ENCODE results near the gene TMOD2.
A peak's percentile ranks its signal among the peaks of the same experiment; 100 is the strongest.
"Not testable (repeated sequence)": the region's sequence is repeated elsewhere in the genome, so short reads cannot be mapped to it uniquely, and the experiment has no call there.

Gene TMOD2

DNA sequence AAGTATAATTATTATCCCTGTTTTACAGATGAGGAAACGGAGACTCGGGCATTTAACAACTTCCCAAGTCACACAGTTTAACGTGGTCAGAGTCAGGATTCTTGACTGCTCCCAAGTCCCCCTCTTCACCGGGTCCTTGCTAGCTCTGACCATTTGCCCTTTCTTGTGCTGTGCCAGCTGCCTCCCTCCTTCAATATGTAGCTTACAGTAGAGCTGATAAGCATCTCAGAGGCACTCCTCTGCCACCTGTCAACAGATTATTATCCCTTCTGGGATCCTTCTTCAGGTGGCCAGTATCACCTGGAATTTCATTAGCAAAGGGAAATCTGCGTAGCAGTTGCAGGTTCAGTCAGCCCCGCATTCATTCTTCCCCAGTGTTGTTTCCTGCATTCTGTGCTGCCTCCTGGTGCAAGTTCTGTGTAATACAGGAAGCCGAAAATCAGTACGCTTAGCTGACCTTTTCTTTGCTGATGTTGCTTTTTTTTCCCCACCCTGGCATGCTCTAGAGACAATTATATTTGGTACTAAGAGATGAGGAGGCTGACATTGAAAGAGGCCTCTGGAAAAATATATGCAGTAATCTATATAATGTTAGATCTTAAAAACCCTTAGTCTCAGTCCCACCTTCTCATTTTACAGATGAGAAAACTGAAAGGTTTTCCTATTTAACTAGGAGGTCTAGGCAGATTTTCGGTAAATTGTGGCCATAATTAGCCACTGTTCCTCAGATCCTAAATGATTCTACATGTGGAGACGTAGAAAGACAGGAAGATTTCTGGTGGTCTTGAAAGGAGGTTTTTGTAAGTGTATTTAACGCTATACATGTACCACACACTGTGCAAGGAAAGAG, 24.8 kb downstream of the TMOD2 start:
- DNase-seq = peak in 2 of 5 experiments; percentile 12 to 54

DNA sequence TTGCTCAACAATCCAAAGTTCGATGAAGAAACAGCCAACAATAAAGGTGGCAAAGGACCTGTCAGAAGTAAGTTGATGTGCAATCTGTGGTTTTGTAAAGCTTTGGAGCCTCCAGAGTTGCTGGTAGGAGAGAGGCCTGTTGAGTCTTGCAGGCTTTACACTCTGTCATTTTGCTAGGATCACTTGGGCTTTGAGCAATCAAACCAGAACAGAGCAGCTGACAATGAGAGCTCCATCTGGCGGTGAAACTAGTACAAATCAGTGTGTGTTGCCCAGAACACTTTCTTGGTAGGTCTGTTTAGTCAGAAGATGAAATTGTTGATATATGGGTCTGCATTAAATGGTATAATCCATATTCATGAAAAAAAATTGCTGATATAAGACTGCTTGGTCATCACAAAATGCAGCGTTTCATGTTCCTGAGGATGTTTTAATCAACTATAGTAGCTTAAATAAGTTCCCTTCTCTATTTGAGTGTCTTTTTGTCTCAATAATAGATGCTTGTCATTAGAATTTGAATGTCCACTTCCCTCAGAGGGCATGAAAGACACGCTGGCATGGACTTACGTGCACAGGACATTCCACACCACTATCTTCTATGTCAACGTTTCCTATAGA, 25.7 kb downstream of the TMOD2 start:
- DNase-seq = peak in 4 of 5 experiments; percentile 32 to 76 (median 35)

- DNase-seq = no peak
Observed at GRCh38 chr15:51780636-51781035, 29.2 kb downstream of the TMOD2 start.

- DNase-seq = peak in 1 of 5 experiments; percentile 27
Observed at GRCh38 chr15:51781506-51781905, 30.1 kb downstream of the TMOD2 start.

DNA sequence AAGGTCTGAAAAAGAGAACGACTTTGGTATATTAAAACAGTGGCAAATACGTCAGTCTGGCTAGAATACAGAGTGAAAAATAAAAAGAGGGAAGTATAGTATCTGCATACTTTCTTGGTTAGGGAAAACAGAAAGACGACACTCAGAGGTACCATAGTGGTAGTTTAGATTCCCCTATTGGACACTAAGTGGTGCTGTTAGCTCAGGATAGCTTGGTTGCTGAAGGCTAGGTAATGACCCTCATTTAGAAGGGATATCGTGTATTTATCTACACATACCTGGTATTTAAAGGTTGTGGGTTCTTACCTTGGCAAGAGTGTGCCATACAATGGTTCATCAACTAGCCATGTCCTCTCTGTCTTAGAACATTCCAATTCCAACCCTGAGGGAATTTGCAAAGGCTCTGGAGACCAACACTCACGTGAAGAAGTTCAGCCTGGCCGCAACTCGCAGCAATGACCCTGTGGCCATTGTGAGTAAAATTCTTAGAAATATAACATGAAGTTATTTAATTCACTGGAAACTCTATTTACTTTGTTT, 31.0 kb downstream of the TMOD2 start:
- DNase-seq = no peak

DNA sequence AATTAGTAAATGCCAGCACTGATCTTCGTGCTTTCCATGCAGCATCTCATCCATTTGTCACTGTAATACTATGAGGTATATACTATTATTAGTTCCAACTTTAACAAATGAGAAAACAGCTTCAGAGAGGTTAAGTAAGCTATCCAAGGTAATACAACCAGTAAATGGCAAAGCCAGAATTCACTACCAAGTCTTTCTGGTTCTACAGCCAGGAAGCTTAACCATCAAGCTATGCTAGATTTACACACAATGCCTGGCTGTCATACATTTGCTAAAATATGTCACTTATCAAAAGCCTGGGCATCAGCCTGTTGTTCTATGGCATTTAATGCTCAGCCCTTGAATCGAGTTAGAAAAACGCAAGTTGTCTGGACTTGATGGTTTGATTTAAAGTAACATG, 32.6 kb downstream of the TMOD2 start:
- DNase-seq = no peak

GRCh38 chr15:51787130-51787529, 35.7 kb downstream of the TMOD2 start:
- not testable (repeated sequence) for DNase-seq

DNA sequence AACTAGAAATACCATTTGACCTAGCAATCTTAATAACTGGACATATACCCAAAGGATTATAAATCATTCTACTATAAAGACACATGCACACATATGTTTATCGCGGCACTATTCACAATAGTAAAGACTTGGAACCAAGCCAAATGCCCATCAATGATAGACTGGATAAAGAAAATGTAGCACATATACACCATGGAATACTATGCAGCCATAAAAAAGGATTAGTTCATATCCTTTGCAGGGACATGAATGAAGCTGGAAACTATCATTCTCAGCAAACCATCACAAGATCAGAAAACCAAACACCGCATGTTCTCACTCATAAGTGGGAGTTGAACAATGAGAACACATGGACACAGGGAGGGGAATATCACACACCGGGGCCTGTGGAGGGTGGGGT, 41.1 kb downstream of the TMOD2 start:
- not testable (repeated sequence) for DNase-seq

GRCh38 chr15:51793521-51794305, 42.3 kb downstream of the TMOD2 start:
- no peak for DNase-seq

DNA sequence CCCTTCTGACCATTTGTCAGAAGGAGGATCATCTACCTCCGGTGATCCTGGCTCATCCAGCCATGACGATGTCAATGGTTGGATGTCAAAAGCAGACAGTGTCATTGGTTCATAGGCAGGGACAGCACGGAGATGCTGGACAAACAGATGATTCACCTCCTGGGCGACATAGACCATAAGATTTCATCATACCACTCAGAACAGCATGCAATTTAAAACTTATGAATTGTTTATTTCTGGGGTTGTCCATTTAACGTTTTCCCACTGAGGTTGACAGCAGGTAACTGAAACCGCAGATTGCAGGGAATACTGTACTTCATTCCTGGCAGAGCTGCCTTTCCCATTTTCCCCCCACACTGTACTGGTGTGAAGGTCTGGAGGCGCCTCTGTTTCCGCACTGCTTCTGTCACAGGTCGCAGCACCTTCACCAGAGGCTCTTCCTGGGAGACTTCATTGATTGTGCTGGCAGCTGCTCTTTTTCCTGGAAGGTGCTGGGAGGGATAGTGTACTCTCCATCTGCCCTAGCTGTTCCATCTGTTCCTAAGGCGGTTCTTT, 45.5 kb downstream of the TMOD2 start:
- DNase-seq = no peak

DNA sequence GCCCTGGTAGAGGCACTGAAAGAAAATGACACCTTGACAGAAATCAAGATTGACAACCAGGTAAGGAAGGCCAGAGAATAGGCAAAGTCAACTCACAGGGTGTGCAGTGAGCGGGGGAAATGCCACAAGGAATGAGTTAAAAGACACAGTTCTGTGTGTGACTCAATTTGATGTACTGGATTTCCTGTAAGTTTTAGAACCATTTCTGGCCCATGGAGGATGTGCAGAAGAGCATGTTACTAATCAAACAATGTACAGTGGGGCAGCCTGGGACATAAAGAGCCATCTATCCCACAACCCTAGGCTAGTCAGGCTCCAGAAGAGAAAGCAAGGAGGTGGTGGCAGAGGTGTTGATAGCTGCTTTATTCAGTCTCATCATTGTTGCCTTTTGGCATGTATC, 46.9 kb downstream of the TMOD2 start:
- DNase-seq = no peak

- DNase-seq = no peak
Observed at GRCh38 chr15:51799282-51800252, 48.2 kb downstream of the TMOD2 start.

DNA sequence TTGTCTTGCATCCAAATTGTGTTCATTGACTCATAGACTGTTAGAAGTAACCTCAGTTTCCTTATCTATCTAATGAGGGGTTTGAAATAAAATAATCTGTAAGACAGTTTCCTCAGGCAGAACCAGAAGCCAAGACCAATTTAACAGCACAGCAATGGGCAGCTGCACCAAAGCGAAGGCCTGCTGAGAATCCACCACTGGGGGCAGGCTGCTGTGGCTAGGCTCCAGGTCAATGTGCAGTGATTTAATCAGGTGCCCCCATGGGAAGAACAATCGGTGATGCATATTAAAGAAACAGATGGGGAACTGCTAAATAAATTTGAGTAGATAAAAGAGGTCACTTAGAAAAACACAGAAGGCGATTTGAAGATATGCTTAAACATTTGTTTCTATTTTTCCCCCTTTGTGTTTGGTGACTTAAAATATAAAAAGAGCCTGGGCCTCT, 50.0 kb downstream of the TMOD2 start:
- peak in 1 of 5 experiments; percentile 7 for DNase-seq

- DNase-seq = no peak
Observed at GRCh38 chr15:51802593-51802992, 51.2 kb downstream of the TMOD2 start.

- DNase-seq = no peak
Observed at GRCh38 chr15:51803965-51804364, 52.6 kb downstream of the TMOD2 start.

GRCh38 chr15:51806123-51806522, 54.7 kb downstream of the TMOD2 start:
- no peak for DNase-seq

DNA sequence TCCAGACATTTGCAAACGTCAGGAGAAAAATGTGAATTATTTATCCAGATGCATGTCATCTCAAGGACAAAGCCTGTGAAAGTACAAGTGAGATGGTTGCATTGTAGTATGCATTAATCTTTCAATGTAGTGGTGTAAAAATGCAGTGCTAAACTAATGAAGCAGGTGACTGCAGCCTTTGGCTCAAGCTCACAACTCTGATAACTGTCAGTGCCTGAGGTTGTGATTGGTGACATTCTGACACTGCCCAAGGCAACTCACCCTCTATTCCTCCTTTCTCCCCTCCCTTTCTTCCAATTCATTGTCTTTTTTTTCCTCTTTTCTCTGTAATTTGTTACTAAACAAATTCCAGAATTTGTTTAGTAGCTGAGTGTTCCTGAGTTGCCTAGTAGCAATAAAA, 58.1 kb downstream of the TMOD2 start:
- no peak for DNase-seq

- no peak for DNase-seq
Observed at GRCh38 chr15:51812598-51812997, 61.2 kb downstream of the TMOD2 start.

GRCh38 chr15:51814606-51815005, 63.2 kb downstream of the TMOD2 start:
- DNase-seq = no peak

GRCh38 chr15:51816611-51817010, 65.2 kb downstream of the TMOD2 start:
- DNase-seq = no peak

- no peak for DNase-seq
Observed at GRCh38 chr15:51818150-51818549, 66.8 kb downstream of the TMOD2 start.

GRCh38 chr15:51825698-51826097, 74.3 kb downstream of the TMOD2 start:
- DNase-seq = no peak
